ENCODE measurements around the gene CHST8. TPM values are rescaled to one million over a fixed set of nuclear protein-coding genes. Genes with fewer than 3 reads are reported as not detected.

The CHST8 gene
- total and polyA plus RNA-seq, 2 of the 13 experiments (the other 11 are each of a cell fraction or from before 2014, with no cell fraction given): not detected

- no peak for TF ChIP-seq HOMEZ (CRISPR knock-in tag; IDR thresholded peaks at IDR 0.05; ENCODE audit: low read depth)
- TF ChIP-seq CHCHD3 (CRISPR knock-in tag; IDR thresholded peaks at IDR 0.05): no peak
These were observed 46.1 kb downstream of the CHST8 start (continued) for GRCh38 chr19:33667881-33668280.

- BruUV-seq (replicated peaks): no TSS peak
- POLR2A ChIA-PET: no interaction called here
- FAIRE-seq: no peak
- in situ Hi-C loops (cut with HindIII; ENCODE audit: extremely low pct_ligation_motif_present, low pct_unique_long_range_greater_than_20kb) (no loop called here), intact Hi-C loops (cut with micrococcal nuclease; ENCODE audit: unreplicated experiment) (no loop called here)
- H4K20me1 ChIP-seq (ENCODE audit: insufficient read depth, low read length): no peaks in the 10 kb centered on the region
- H3K4me1 ChIP-seq (ENCODE audit: insufficient read depth, low read length): 0 out of 2 replicates have a peak, but pooled peaks cover 7% of the 10 kb centered on the region
- H3K4me2 ChIP-seq (ENCODE audit: low read depth, low read length): no peak overlapping the region
- H3K4me3 ChIP-seq (replicated peaks in 1 of 3; ENCODE audit: insufficient read depth in 1 of 3, low read depth in 2 of 3, low read length in 3 of 3): no peak overlapping the region
- no peaks in the 10 kb centered on the region for H3K79me2 ChIP-seq (ENCODE audit: insufficient read depth, low read length)
- peaks cover 0 to 4% of the 10 kb centered on the region in 2 experiments; a peak in 1 of 5 replicates for H3K27me3 ChIP-seq (ENCODE audit: control insufficient read depth in 1 of 2, insufficient read depth in 2 of 2, low read length in 2 of 2)
- no peak overlapping the region for H3K9ac ChIP-seq (ENCODE audit: insufficient read depth, low read depth, low read length)
- CTCF ChIA-PET (ENCODE audit: low intra/inter-chr PET ratio, low total read pairs): no interaction called here
- H2AFZ ChIP-seq (ENCODE audit: low read length): no peak overlapping the region
- H3K27ac ChIP-seq (ENCODE audit: extremely low read length, insufficient read depth, low read length): no peak overlapping the region
- H3K36me3 ChIP-seq (replicated peaks in 1 of 2; ENCODE audit: control insufficient read depth in 1 of 2, insufficient read depth in 2 of 2, low read length in 2 of 2): no peaks in the 10 kb centered on the region
- WGBS (ENCODE audit: low lambda C conversion rate): 4% methylated on average over 8 of the region's 8 CpGs
- ATAC-seq: peak; percentile 47; the same call in 1 of the 3 replicates
- DNase-seq (ENCODE audit: low spot score): peak; percentile 26
- no peaks in the 10 kb centered on the region for H3K9me3 ChIP-seq (ENCODE audit: low read length)
- TF ChIP-seq, protein P1, sequence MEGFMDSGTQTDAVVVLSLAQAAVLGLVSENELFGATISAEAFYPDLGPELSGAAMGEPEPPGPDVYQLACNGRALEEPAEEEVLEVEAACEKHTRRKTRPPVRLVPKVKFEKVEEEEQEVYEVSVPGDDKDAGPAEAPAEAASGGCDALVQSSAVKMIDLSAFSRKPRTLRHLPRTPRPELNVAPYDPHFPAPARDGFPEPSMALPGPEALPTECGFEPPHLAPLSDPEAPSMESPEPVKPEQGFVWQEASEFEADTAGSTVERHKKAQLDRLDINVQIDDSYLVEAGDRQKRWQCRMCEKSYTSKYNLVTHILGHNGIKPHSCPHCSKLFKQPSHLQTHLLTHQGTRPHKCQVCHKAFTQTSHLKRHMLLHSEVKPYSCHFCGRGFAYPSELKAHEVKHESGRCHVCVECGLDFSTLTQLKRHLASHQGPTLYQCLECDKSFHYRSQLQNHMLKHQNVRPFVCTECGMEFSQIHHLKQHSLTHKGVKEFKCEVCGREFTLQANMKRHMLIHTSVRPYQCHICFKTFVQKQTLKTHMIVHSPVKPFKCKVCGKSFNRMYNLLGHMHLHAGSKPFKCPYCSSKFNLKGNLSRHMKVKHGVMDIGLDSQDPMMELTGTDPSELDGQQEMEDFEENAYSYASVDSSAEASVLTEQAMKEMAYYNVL (CRISPR knock-in tag; IDR thresholded peaks at IDR 0.05; ENCODE audit: borderline replicate concordance): no peak
- no peak for TF ChIP-seq ELF1 (CRISPR knock-in tag; IDR thresholded peaks at IDR 0.05)
- no peak for TF ChIP-seq NRL (CRISPR knock-in tag; IDR thresholded peaks at IDR 0.05; ENCODE audit: borderline replicate concordance)
- no peak for TF ChIP-seq GZF1 (CRISPR knock-in tag; IDR thresholded peaks at IDR 0.05)
- no peak for TF ChIP-seq ZNF33A (CRISPR knock-in tag; IDR thresholded peaks at IDR 0.05; ENCODE audit: borderline replicate concordance)
- TF ChIP-seq, protein P2, sequence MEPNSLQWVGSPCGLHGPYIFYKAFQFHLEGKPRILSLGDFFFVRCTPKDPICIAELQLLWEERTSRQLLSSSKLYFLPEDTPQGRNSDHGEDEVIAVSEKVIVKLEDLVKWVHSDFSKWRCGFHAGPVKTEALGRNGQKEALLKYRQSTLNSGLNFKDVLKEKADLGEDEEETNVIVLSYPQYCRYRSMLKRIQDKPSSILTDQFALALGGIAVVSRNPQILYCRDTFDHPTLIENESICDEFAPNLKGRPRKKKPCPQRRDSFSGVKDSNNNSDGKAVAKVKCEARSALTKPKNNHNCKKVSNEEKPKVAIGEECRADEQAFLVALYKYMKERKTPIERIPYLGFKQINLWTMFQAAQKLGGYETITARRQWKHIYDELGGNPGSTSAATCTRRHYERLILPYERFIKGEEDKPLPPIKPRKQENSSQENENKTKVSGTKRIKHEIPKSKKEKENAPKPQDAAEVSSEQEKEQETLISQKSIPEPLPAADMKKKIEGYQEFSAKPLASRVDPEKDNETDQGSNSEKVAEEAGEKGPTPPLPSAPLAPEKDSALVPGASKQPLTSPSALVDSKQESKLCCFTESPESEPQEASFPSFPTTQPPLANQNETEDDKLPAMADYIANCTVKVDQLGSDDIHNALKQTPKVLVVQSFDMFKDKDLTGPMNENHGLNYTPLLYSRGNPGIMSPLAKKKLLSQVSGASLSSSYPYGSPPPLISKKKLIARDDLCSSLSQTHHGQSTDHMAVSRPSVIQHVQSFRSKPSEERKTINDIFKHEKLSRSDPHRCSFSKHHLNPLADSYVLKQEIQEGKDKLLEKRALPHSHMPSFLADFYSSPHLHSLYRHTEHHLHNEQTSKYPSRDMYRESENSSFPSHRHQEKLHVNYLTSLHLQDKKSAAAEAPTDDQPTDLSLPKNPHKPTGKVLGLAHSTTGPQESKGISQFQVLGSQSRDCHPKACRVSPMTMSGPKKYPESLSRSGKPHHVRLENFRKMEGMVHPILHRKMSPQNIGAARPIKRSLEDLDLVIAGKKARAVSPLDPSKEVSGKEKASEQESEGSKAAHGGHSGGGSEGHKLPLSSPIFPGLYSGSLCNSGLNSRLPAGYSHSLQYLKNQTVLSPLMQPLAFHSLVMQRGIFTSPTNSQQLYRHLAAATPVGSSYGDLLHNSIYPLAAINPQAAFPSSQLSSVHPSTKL (CRISPR knock-in tag; IDR thresholded peaks at IDR 0.05): no peak
- no peak for TF ChIP-seq SP4 (CRISPR knock-in tag; IDR thresholded peaks at IDR 0.05)
- TF ChIP-seq NFE2L2 (IDR thresholded peaks at IDR 0.05; ENCODE audit: low read length): no peak
- no peak for TF ChIP-seq SATB2 (CRISPR knock-in tag; IDR thresholded peaks at IDR 0.05)
- no peak for TF ChIP-seq ZBTB37 (CRISPR knock-in tag; IDR thresholded peaks at IDR 0.05)
- no peak for TF ChIP-seq SP140L (CRISPR knock-in tag; IDR thresholded peaks at IDR 0.05; ENCODE audit: borderline replicate concordance)
These were observed 47.2 kb downstream of the CHST8 start for GRCh38 chr19:33668968-33669367.

All from HepG2 (cell line).